ENCODE results near the gene ENTR1.

DNA sequence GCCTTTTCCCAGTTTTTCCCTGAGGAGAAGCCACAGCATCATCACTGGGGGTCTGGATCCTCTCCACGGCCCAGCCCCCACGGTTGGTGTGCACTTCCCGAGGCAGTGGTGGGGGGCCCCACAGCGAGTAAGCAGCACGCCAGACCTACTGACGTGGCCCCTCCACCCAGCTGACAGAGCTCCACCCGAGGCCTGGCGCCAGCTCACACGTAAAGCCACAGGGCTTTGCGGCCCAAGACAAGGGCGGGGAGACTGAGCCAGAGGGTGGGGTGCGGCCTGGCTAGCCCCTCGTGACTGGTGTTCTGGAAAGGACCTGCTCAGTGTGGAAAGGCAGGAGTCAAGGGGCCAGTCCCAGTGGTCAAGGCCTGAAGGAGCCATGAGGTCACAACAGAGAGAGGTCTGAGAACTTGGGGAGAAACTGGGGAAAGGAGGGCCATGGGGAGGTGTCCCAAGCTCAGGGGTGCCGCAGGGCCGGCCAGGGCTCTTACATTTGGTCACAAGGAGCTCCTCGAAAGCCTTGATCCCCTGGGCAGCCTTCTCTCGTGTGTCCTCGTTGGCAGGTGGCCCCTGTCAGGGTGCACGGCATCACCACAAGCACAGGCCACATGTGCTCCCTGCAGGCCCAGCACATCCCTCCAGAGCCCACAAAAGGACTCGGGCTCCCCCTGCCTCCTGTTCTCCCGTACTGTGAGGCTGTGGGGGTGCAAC lies 15.9 kb downstream of the ENTR1 start:
- TF ChIP-seq, protein P1, sequence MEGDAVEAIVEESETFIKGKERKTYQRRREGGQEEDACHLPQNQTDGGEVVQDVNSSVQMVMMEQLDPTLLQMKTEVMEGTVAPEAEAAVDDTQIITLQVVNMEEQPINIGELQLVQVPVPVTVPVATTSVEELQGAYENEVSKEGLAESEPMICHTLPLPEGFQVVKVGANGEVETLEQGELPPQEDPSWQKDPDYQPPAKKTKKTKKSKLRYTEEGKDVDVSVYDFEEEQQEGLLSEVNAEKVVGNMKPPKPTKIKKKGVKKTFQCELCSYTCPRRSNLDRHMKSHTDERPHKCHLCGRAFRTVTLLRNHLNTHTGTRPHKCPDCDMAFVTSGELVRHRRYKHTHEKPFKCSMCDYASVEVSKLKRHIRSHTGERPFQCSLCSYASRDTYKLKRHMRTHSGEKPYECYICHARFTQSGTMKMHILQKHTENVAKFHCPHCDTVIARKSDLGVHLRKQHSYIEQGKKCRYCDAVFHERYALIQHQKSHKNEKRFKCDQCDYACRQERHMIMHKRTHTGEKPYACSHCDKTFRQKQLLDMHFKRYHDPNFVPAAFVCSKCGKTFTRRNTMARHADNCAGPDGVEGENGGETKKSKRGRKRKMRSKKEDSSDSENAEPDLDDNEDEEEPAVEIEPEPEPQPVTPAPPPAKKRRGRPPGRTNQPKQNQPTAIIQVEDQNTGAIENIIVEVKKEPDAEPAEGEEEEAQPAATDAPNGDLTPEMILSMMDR (conservative IDR thresholded peaks at IDR 0.05; ENCODE audit: low read depth, low read length), result no peak
- TF ChIP-seq MAZ (IDR thresholded peaks at IDR 0.05; ENCODE audit: borderline replicate concordance, low read depth, low read length), result no peak
- no peak for TF ChIP-seq SMC3 (IDR thresholded peaks at IDR 0.05; ENCODE audit: low read depth, low read length)
- TF ChIP-seq POLR2A (IDR thresholded peaks at IDR 0.05; ENCODE audit: low read depth, low read length), result no peak

Data from IMR-90 (cell line).